ENCODE measurements around the gene CERS6. TPM values are rescaled to one million over a fixed set of nuclear protein-coding genes. Genes with fewer than 3 reads are reported as not detected.

CERS6 gene, protein sequence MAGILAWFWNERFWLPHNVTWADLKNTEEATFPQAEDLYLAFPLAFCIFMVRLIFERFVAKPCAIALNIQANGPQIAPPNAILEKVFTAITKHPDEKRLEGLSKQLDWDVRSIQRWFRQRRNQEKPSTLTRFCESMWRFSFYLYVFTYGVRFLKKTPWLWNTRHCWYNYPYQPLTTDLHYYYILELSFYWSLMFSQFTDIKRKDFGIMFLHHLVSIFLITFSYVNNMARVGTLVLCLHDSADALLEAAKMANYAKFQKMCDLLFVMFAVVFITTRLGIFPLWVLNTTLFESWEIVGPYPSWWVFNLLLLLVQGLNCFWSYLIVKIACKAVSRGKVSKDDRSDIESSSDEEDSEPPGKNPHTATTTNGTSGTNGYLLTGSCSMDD
- total RNA-seq: 40.2 TPM

DNA sequence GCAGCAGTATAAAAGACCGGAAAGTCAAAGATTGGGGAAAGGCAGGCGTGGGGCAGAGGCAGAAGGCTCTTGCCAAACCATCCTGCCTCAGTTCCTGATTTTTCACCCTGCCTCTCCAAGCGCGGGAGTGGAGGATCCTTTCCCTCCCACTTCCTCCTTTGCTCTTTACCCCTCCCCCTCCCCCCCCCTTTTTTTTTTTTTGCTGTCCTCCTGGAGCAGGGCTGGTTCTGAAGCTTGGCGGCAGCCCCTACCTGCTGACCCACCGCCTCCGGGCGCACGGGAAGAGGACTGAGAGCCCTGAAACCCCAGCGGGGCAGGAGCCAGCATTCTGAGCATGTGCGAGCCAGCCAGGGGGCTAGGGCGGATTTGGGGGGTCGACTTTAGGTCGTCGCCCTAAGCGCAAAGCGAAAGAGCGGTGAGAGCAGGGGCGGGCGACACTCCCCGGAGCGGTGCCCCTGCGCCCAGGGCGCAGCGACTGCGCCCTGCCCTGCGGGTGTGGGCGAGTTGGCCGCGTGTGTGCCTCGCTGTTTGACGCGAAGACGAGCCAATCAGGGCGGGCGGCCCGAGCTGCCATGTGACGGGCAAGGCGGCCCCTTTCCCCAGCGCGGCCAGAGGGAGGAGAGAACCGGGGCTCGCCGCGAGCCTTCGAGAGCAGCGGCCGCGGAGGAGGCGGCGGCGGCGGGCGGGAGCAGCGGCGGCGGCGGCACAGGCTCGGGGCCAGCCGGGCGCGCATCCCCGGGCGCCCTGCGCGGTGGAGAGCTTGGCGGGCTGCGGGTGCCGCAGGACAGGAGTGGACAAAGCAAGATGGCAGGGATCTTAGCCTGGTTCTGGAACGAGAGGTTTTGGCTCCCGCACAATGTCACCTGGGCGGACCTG, at the start of gene CERS6:
TSS of gene CERS6 (plus strand) at position 628 of the 876 bp plus-strand sequence. CDS start at position 805, 177 bp downstream.

DNA sequence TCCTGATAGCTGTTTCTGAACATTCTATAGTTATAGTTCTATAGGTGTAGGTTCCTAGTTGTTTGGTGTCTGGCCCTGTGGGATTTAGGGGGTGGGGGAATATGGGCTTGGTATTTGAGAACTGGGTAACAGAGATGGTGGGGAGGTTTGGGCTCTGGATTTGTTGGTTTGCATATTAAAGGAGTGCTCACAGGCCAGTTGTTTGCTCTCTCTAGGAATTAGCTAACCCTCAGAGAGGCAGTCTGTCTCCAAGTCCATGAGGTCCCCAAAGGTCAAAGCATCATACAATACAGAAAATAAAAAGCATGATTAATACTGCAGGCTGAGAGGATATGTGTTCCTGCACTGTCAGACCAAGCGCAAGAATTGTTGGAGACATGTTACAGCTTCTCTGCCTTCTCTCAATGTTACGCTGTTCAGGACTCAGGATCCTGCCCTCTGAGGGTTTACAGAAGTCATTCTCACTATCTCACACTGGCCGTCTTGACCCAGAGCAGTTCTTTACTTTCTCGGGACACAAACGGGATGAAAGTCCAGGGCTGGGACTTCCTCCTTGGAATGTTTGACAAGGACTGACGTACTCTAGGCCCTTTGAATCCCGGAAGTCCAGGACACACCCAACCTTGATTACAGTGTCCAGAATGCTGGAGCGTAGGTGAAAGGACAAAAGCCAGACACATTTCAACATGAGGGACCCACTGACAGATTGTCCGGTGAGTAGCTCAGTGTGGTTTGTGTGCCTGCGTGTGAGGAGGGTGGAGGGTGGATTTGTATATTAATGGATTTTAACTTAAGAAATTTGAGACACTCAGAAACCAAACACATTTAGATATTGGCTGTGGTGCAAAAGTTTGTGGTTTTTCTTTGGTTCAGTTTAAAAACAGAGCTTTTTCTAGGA, 346.1 kb downstream of the CERS6 start, which contains the start of gene NOSTRIN:
TSS of gene NOSTRIN (plus strand) at position 677 of the 898 bp plus-strand sequence. CDS start at position 687, 10 bp downstream.

Small RNA genes lying within 50 kb of the gene (small RNA-seq; reads per million reads assigned to genes)
- not detected for gene MIR4774 (ENCODE audit: low replicate concordance)
- gene RN7SL813P (ENCODE audit: low replicate concordance): not detected
- not detected for gene RNU6-766P (ENCODE audit: low replicate concordance)

Other genes with a start within 250 kb of the CERS6 start
- 15.3 TPM for gene STK39, start 208.7 kb upstream of the CERS6 start, total RNA-seq

Data from metanephros (tissue), 2 donors.